ENCODE measurements around the gene SIRT2. TPM values are rescaled to one million over a fixed set of nuclear protein-coding genes. Genes with fewer than 3 reads are reported as not detected.
"Not testable (repeated sequence)": the region's sequence is repeated elsewhere in the genome, so short reads cannot be mapped to it uniquely, and the experiment has no call there.

The SIRT2 gene
- total and polyA plus RNA-seq, 2 donors from 2014 or later: 36.0 to 56.9 TPM

GRCh38 chr19:38941979-38942378 lies 42.6 kb upstream of the SIRT2 start:
- Histone ChIP-seq H3K9me3 (ENCODE audit: control insufficient read depth in 2 of 3, insufficient read depth in 1 of 3, low read length in 3 of 3) (no peaks in the 10 kb centered on the region), H3K27me3 (ENCODE audit: control insufficient read depth, insufficient read depth, low read length) (no peaks in the 10 kb centered on the region), H3K4me1 (ENCODE audit: control insufficient read depth in 2 of 3, insufficient read depth in 2 of 3, low read depth in 1 of 3, low read length in 3 of 3) (no peaks in the 10 kb centered on the region), H3K27ac (ENCODE audit: low read depth in 2 of 2, low read length in 2 of 2) (no peak overlapping the region), H3K36me3 (ENCODE audit: control insufficient read depth in 2 of 3, insufficient read depth in 3 of 3, low read length in 3 of 3) (peaks cover 3 to 15% (median 9%) of the 10 kb centered on the region in 3 donors), H3K4me3 (ENCODE audit: low read length in 3 of 3) (no peak overlapping the region), H3K9ac (ENCODE audit: low read length in 3 of 3) (no peak overlapping the region)
- TF ChIP-seq, protein P1, sequence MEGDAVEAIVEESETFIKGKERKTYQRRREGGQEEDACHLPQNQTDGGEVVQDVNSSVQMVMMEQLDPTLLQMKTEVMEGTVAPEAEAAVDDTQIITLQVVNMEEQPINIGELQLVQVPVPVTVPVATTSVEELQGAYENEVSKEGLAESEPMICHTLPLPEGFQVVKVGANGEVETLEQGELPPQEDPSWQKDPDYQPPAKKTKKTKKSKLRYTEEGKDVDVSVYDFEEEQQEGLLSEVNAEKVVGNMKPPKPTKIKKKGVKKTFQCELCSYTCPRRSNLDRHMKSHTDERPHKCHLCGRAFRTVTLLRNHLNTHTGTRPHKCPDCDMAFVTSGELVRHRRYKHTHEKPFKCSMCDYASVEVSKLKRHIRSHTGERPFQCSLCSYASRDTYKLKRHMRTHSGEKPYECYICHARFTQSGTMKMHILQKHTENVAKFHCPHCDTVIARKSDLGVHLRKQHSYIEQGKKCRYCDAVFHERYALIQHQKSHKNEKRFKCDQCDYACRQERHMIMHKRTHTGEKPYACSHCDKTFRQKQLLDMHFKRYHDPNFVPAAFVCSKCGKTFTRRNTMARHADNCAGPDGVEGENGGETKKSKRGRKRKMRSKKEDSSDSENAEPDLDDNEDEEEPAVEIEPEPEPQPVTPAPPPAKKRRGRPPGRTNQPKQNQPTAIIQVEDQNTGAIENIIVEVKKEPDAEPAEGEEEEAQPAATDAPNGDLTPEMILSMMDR (IDR thresholded peaks at IDR 0.05; ENCODE audit: borderline replicate concordance, extremely low read depth, insufficient read depth): no peak
- no peak for DNase-seq
- intact Hi-C loops (cut with DNase I): no loop called here
- no peak for FAIRE-seq

- H3K27me3 ChIP-seq (ENCODE audit: control insufficient read depth, insufficient read depth, low read length); H3K4me1 ChIP-seq (ENCODE audit: control insufficient read depth in 2 of 3, insufficient read depth in 2 of 3, low read depth in 1 of 3, low read length in 3 of 3); H3K9me3 ChIP-seq (ENCODE audit: control insufficient read depth in 2 of 3, insufficient read depth in 1 of 3, low read length in 3 of 3); H3K4me3 ChIP-seq (ENCODE audit: low read length in 3 of 3); H3K27ac ChIP-seq (ENCODE audit: low read depth in 2 of 2, low read length in 2 of 2); intact Hi-C loops (cut with DNase I); DNase-seq; H3K9ac ChIP-seq (ENCODE audit: low read length in 3 of 3); FAIRE-seq; H3K36me3 ChIP-seq (ENCODE audit: control insufficient read depth in 2 of 3, insufficient read depth in 3 of 3, low read length in 3 of 3): not testable (repeated sequence)
Observed at GRCh38 chr19:38941466-38941865, 42.0 kb upstream of the SIRT2 start.

- Histone ChIP-seq H3K4me1 (ENCODE audit: control insufficient read depth in 2 of 3, insufficient read depth in 2 of 3, low read depth in 1 of 3, low read length in 3 of 3) (no peaks in the 10 kb centered on the region), H3K9ac (ENCODE audit: low read length in 3 of 3) (no peak overlapping the region), H3K27me3 (ENCODE audit: control insufficient read depth, insufficient read depth, low read length) (no peaks in the 10 kb centered on the region), H3K4me3 (ENCODE audit: low read length in 3 of 3) (no peak overlapping the region), H3K36me3 (ENCODE audit: control insufficient read depth in 2 of 3, insufficient read depth in 3 of 3, low read length in 3 of 3) (peaks cover 3 to 5% (median 4%) of the 10 kb centered on the region in 3 donors), H3K9me3 (ENCODE audit: control insufficient read depth in 2 of 3, insufficient read depth in 1 of 3, low read length in 3 of 3) (no peaks in the 10 kb centered on the region), H3K27ac (ENCODE audit: low read depth in 2 of 2, low read length in 2 of 2) (peak overlapping the region in 1 of 2 donors; percentile 17)
- TF ChIP-seq, protein P1 (IDR thresholded peaks at IDR 0.05; ENCODE audit: borderline replicate concordance, extremely low read depth, insufficient read depth): no peak
- no peak for DNase-seq
- no peak for FAIRE-seq
- intact Hi-C loops (cut with DNase I): no loop called here
Observed at GRCh38 chr19:38939957-38940356, 40.5 kb upstream of the SIRT2 start.

GRCh38 chr19:38933544-38933943 lies 34.1 kb upstream of the SIRT2 start:
- no peaks in the 10 kb centered on the region for H3K9me3 ChIP-seq (ENCODE audit: control insufficient read depth in 2 of 3, insufficient read depth in 1 of 3, low read length in 3 of 3)
- H3K4me1 ChIP-seq (ENCODE audit: control insufficient read depth in 2 of 3, insufficient read depth in 2 of 3, low read depth in 1 of 3, low read length in 3 of 3): peaks cover 0 to 15% (median 0%) of the 10 kb centered on the region in 3 donors
- no peaks in the 10 kb centered on the region for H3K27me3 ChIP-seq (ENCODE audit: control insufficient read depth, insufficient read depth, low read length)
- no peak overlapping the region for H3K4me3 ChIP-seq (ENCODE audit: low read length in 3 of 3)
- DNase-seq: peak in 1 of 5 donors; percentile 10
- intact Hi-C loops (cut with DNase I): no loop called here
- H3K27ac ChIP-seq (ENCODE audit: low read depth in 2 of 2, low read length in 2 of 2): no peak overlapping the region
- peaks cover 0 to 5% (median 4%) of the 10 kb centered on the region in 3 donors for H3K36me3 ChIP-seq (ENCODE audit: control insufficient read depth in 2 of 3, insufficient read depth in 3 of 3, low read length in 3 of 3)
- FAIRE-seq: no peak
- TF ChIP-seq, protein P1 (IDR thresholded peaks at IDR 0.05; ENCODE audit: borderline replicate concordance, extremely low read depth, insufficient read depth): no peak
- H3K9ac ChIP-seq (ENCODE audit: low read length in 3 of 3): no peak overlapping the region

Measured in kidney (tissue), 14 donors.